Keratinocyte (primary cell): ENCODE results near the gene CARD11.
"Not testable (repeated sequence)": the region's sequence is repeated elsewhere in the genome, so short reads cannot be mapped to it uniquely, and the experiment has no call there.

Source experiments
- CTCF ChIP-seq, 3 experiments: IDR thresholded peaks in 1 of 3; conservative IDR thresholded peaks in 1 of 3; optimal IDR thresholded peaks in 1 of 3; 2 replicates in 2 of 3; 3 replicates in 1 of 3; pipeline versions ENCODE3 to v1.5.1; 2011; ENCODE audit warnings: low read length in 3 of 3, mild to moderate bottlenecking in 3 of 3, moderate library complexity in 2 of 3, control low read depth in 1 of 3, inconsistent platforms in 1 of 3; ENCODE audit not compliant: insufficient read depth in 2 of 3; ENCODE audit errors: extremely low read depth in 1 of 3
- EZH2 ChIP-seq: IDR thresholded peaks from one replicate; pipeline ENCODE4 v1.6.1; 2012; ENCODE audit warnings: inconsistent platforms, mild to moderate bottlenecking, low read length, moderate library complexity

GRCh38 chr7:3021224-3021623 lies 22.4 kb downstream of the CARD11 start:
- not testable (repeated sequence) for TF ChIP-seq EZH2; CTCF (optimal IDR thresholded peaks at IDR 0.05 in 1 of 3, IDR thresholded peaks at IDR 0.05 in 1 of 3, conservative IDR thresholded peaks at IDR 0.05 in 1 of 3; ENCODE audit: extremely low read depth in 1 of 3, insufficient read depth in 2 of 3, low read length in 3 of 3)
